Aorta (tissue), 5 donors: ENCODE results near the gene AGAP1. TPM values are rescaled to one million over a fixed set of nuclear protein-coding genes. Genes with fewer than 3 reads are reported as not detected.

Experiments
- ATAC-seq: fragments of 200-7000 bp; cut with Tn5 transposase; one replicate; pipeline ENCODE4 v1.9.1; 2022; ENCODE audit warnings: moderate library complexity; ENCODE audit not compliant: low FRiP score
- DNase-seq, 2 donors: peaks; one replicate each; pipeline ENCODE4 v3.0.0-alpha.2; 2020
- H3K27ac ChIP-seq, 2 donors: one replicate each; pipeline ENCODE4 v1.5.1; 2013; ENCODE audit warnings: low read length in 2 of 2, mild to moderate bottlenecking in 2 of 2, moderate library complexity in 2 of 2, control low read depth in 1 of 2, inconsistent platforms in 1 of 2, low read depth in 1 of 2
- H3K27me3 ChIP-seq, 2 donors: one replicate each; pipeline ENCODE4 v1.6.1; 2013; ENCODE audit warnings: control low read depth in 1 of 2, low read length in 1 of 2, mild to moderate bottlenecking in 1 of 2, moderate library complexity in 1 of 2; ENCODE audit not compliant: insufficient read depth in 2 of 2, control insufficient read depth in 1 of 2
- H3K36me3 ChIP-seq, 2 donors: one replicate each; pipeline ENCODE4 v1.6.1; 2013; ENCODE audit warnings: control low read depth in 1 of 2, low read length in 1 of 2, mild to moderate bottlenecking in 1 of 2; ENCODE audit not compliant: insufficient read depth in 2 of 2, control insufficient read depth in 1 of 2
- H3K4me1 ChIP-seq, 2 donors: one replicate each; pipeline ENCODE4 v1.6.1; 2013; ENCODE audit warnings: low read length in 2 of 2, control low read depth in 1 of 2, mild to moderate bottlenecking in 1 of 2, moderate library complexity in 1 of 2; ENCODE audit not compliant: insufficient read depth in 2 of 2, control insufficient read depth in 1 of 2
- H3K4me3 ChIP-seq, 2 donors: one replicate each; pipeline ENCODE4 v1.5.1; 2013; ENCODE audit warnings: low read length in 2 of 2, control low read depth in 1 of 2, mild to moderate bottlenecking in 1 of 2
- H3K9me3 ChIP-seq: one replicate; pipeline ENCODE4 v1.6.1; 2013; ENCODE audit warnings: mild to moderate bottlenecking, low read length; ENCODE audit not compliant: control insufficient read depth
- WGBS, 2 donors: extraction: QIAGEN DNeasy Blood & Tissue Kit; methylation state at CpG; one replicate each; pipeline ENCODE4 v1.1.7; 2013; 5-methylcytosine and 5-hydroxymethylcytosine counted together
- intact Hi-C, 2 donors: fragments of 100-400 bp; cut with DNase I; formaldehyde crosslinking; loops; one replicate each; pipeline versions ENCODE4 v1.14.2 to v1.15.0; 2022
- polyA plus RNA-seq, 2 donors: library from polyadenylated mRNA; stranded (reverse); fragments of 200-250 nt; gene quantifications; one replicate each; pipeline ENCODE4 v1.2.3, GENCODE V29; 2013
- total RNA-seq, 2 donors: library from RNA; stranded (reverse); fragmentation: NEBNext Ultra II Directional; extraction: Animal tissue kit (Norgen Biotek cat#: 25700); gene quantifications; one replicate each; pipeline ENCODE4 v1.2.1, GENCODE V29; 2021
- donor health status: healthy with polysubstance abuse.
- donor health status: Bipolar disorder and iron deficiency.
- donor health status: DM: no; HTN: no; CAD: no.
- donor health status: DM: no; HTN: no; CAD: no.
- donor health status: DM: yes; HTN: yes; CAD: no.

Gene AGAP1
- total and polyA plus RNA-seq, 4 donors, result 3.0 to 32.7 (median 12.7) TPM

- H3K36me3 ChIP-seq, result peaks cover 0 to 3% of the 10 kb centered on the region in 2 donors
- intact Hi-C loops, result no loop called here
- no peaks in the 10 kb centered on the region for H3K27me3 ChIP-seq
- H3K27ac ChIP-seq, result no peak overlapping the region
- no peak overlapping the region for H3K4me3 ChIP-seq
- H3K9me3 ChIP-seq, result no peaks in the 10 kb centered on the region
- ATAC-seq (no peak), DNase-seq (no peak)
- WGBS, 2 donors, result 88% methylated on average over 18 of the region's 18 CpGs
- H3K4me1 ChIP-seq, result no peaks in the 10 kb centered on the region
Measured at GRCh38 chr2:235968616-235969324, 474.9 kb downstream of the AGAP1 start.

- ATAC-seq (no peak), DNase-seq (no peak)
- intact Hi-C loops, result no loop called here
- H3K27ac ChIP-seq, result no peak overlapping the region
- no peaks in the 10 kb centered on the region for H3K4me1 ChIP-seq
- WGBS, 2 donors, result 92 to 94% methylated on average over 23 of the region's 23 CpGs
- H3K36me3 ChIP-seq, result peaks cover 0 to 3% of the 10 kb centered on the region in 2 donors
- H3K9me3 ChIP-seq, result no peaks in the 10 kb centered on the region
- no peaks in the 10 kb centered on the region for H3K27me3 ChIP-seq
- no peak overlapping the region for H3K4me3 ChIP-seq
Measured at GRCh38 chr2:235970204-235971040, 476.6 kb downstream of the AGAP1 start.

- 93 to 95% methylated on average over 6 of the region's 6 CpGs for WGBS, 2 donors
- DNase-seq (no peak), ATAC-seq (no peak)
- Histone ChIP-seq H3K4me1 (no peaks in the 10 kb centered on the region), H3K27me3 (no peaks in the 10 kb centered on the region), H3K4me3 (no peak overlapping the region), H3K27ac (no peak overlapping the region), H3K36me3 (no peaks in the 10 kb centered on the region), H3K9me3 (no peaks in the 10 kb centered on the region)
- intact Hi-C loops, result no loop called here
Measured at GRCh38 chr2:235976516-235976915, 482.7 kb downstream of the AGAP1 start.

- Histone ChIP-seq H3K4me3 (no peak overlapping the region), H3K36me3 (no peaks in the 10 kb centered on the region), H3K27me3 (no peaks in the 10 kb centered on the region), H3K4me1 (no peaks in the 10 kb centered on the region), H3K9me3 (no peaks in the 10 kb centered on the region), H3K27ac (no peak overlapping the region)
- no peak for DNase-seq
- intact Hi-C loops, result no loop called here
- 94 to 95% methylated on average over 11 of the region's 11 CpGs for WGBS, 2 donors
- ATAC-seq, result no peak
Measured at GRCh38 chr2:235976956-235977355, 483.1 kb downstream of the AGAP1 start.

- intact Hi-C loops, result no loop called here
- Histone ChIP-seq H3K36me3 (no peaks in the 10 kb centered on the region), H3K4me1 (no peaks in the 10 kb centered on the region), H3K9me3 (no peaks in the 10 kb centered on the region), H3K27me3 (no peaks in the 10 kb centered on the region), H3K27ac (no peak overlapping the region), H3K4me3 (no peak overlapping the region)
- no peak for DNase-seq
- WGBS, 2 donors, result 88 to 91% methylated on average over 9 of the region's 9 CpGs
- ATAC-seq, result no peak
Measured at GRCh38 chr2:235977445-235977844, 483.6 kb downstream of the AGAP1 start.

- 96 to 100% methylated on average over 1 of the region's 1 CpG for WGBS, 2 donors
- Histone ChIP-seq H3K27me3 (no peaks in the 10 kb centered on the region), H3K4me1 (no peaks in the 10 kb centered on the region), H3K36me3 (no peaks in the 10 kb centered on the region), H3K27ac (no peak overlapping the region), H3K9me3 (peaks cover 2% of the 10 kb centered on the region), H3K4me3 (no peak overlapping the region)
- ATAC-seq (no peak), DNase-seq (no peak)
- intact Hi-C loops, result no loop called here
Measured at GRCh38 chr2:235978022-235978421, 484.2 kb downstream of the AGAP1 start.

- DNase-seq (no peak), ATAC-seq (no peak)
- 79 to 82% methylated on average over 8 of the region's 8 CpGs for WGBS, 2 donors
- H3K27ac ChIP-seq, result no peak overlapping the region
- no peak overlapping the region for H3K4me3 ChIP-seq
- H3K4me1 ChIP-seq, result no peaks in the 10 kb centered on the region
- H3K9me3 ChIP-seq, result peaks cover 3% of the 10 kb centered on the region
- intact Hi-C loops, result no loop called here
- no peaks in the 10 kb centered on the region for H3K27me3 ChIP-seq
- H3K36me3 ChIP-seq, result no peaks in the 10 kb centered on the region
Measured at GRCh38 chr2:235979037-235979436, 485.2 kb downstream of the AGAP1 start.

- H3K9me3 ChIP-seq, result peaks cover 3% of the 10 kb centered on the region
- no peak for ATAC-seq
- no peak overlapping the region for H3K27ac ChIP-seq
- no peak overlapping the region for H3K4me3 ChIP-seq
- no peak for DNase-seq
- no peaks in the 10 kb centered on the region for H3K36me3 ChIP-seq
- intact Hi-C loops, result no loop called here
- H3K27me3 ChIP-seq, result no peaks in the 10 kb centered on the region
- 92 to 93% methylated on average over 15 of the region's 15 CpGs for WGBS, 2 donors
- H3K4me1 ChIP-seq, result no peaks in the 10 kb centered on the region
Measured at GRCh38 chr2:235979753-235980435, 486.1 kb downstream of the AGAP1 start.
